GM23338 (cell line): ENCODE measurements around the gene MYO1G. TPM values are rescaled to one million over a fixed set of nuclear protein-coding genes. Genes with fewer than 3 reads are reported as not detected.

Experiments
- ATAC-seq: fragments of 200-7000 bp; cut with Tn5 transposase; 3 replicates; pipeline ENCODE4 v1.9.1; 2020
- DNase-seq: peaks from one replicate; pipeline ENCODE4 v3.0.0-alpha.2; 2015; ENCODE audit warnings: low spot score
- H2AFZ ChIP-seq: fragments of 200-600 bp; sonication (generic); 2 replicates; pipeline ENCODE4 v1.8.0; 2016; ENCODE audit warnings: antibody characterized with exemption, mild to moderate bottlenecking, moderate library complexity
- H3F3A ChIP-seq: fragments of 200-600 bp; sonication (generic); replicated peaks from 2 replicates; pipeline ENCODE4 v1.8.0; 2017; ENCODE audit warnings: antibody characterized with exemption, mixed run types, low read depth
- H3K27ac ChIP-seq: fragments of 200-600 bp; sonication (generic); 2 replicates; pipeline ENCODE4 v1.6.1; 2016; ENCODE audit warnings: low read depth
- H3K27me3 ChIP-seq: fragments of 200-600 bp; sonication (generic); 2 replicates; pipeline ENCODE4 v1.8.0; 2016; ENCODE audit warnings: mild to moderate bottlenecking, mixed run types, moderate library complexity; ENCODE audit not compliant: insufficient read depth
- H3K36me3 ChIP-seq: fragments of 200-600 bp; sonication (generic); 2 replicates; pipeline ENCODE4 v1.8.0; 2016; ENCODE audit warnings: mild to moderate bottlenecking; ENCODE audit not compliant: insufficient read depth
- H3K4me1 ChIP-seq: fragments of 200-600 bp; sonication (generic); 2 replicates; pipeline ENCODE4 v1.8.0; 2016; ENCODE audit warnings: mild to moderate bottlenecking, moderate library complexity; ENCODE audit not compliant: insufficient read depth
- H3K4me2 ChIP-seq: fragments of 200-600 bp; sonication (generic); 2 replicates; pipeline ENCODE4 v1.7.1; 2017; ENCODE audit warnings: mixed run types
- H3K4me3 ChIP-seq: fragments of 200-600 bp; sonication (generic); 2 replicates; pipeline ENCODE4 v1.6.1; 2016; ENCODE audit warnings: mixed run types
- H3K79me2 ChIP-seq: fragments of 200-600 bp; sonication (generic); replicated peaks from 2 replicates; pipeline ENCODE4 v1.8.0; 2017; ENCODE audit warnings: mild to moderate bottlenecking; ENCODE audit not compliant: insufficient read depth
- H3K9me2 ChIP-seq: fragments of 200-600 bp; sonication (generic); 2 replicates; pipeline ENCODE4 v1.8.0; 2017; ENCODE audit not compliant: insufficient read depth
- H4K20me1 ChIP-seq: fragments of 200-600 bp; sonication (generic); replicated peaks from 2 replicates; pipeline ENCODE4 v1.8.0; 2017; ENCODE audit warnings: mild to moderate bottlenecking; ENCODE audit not compliant: insufficient read depth
- H3K27ac Mint-ChIP-seq: 2 replicates; pipeline ENCODE4 v1.8.0; 2020; ENCODE audit warnings: inconsistent platforms, mild to moderate bottlenecking, moderate library complexity, mixed read lengths
- H3K27me3 Mint-ChIP-seq: 3 replicates; pipeline ENCODE4 v1.8.0; 2022; ENCODE audit warnings: low read depth, mild to moderate bottlenecking, moderate library complexity, mixed read lengths, inconsistent platforms; ENCODE audit not compliant: insufficient read depth, poor library complexity
- H3K36me3 Mint-ChIP-seq: 3 replicates; pipeline ENCODE4 v1.8.0; 2021; ENCODE audit warnings: low read depth, mild to moderate bottlenecking, inconsistent platforms, moderate library complexity, mixed read lengths
- H3K4me1 Mint-ChIP-seq: 3 replicates; pipeline ENCODE4 v1.8.0; 2020; ENCODE audit warnings: mild to moderate bottlenecking, inconsistent platforms, mixed read lengths
- H3K4me3 Mint-ChIP-seq: 3 replicates; pipeline ENCODE4 v1.8.0; 2021; ENCODE audit warnings: moderate library complexity, mild to moderate bottlenecking, inconsistent platforms, mixed read lengths
- H3K9me3 Mint-ChIP-seq: 3 replicates; pipeline ENCODE4 v1.8.0; 2020; ENCODE audit warnings: moderate library complexity, mild to moderate bottlenecking, inconsistent platforms, mixed read lengths
- CREB1 ChIP-seq: fragments of 250-450 bp; sonication (Bioruptor Pico); IDR thresholded peaks from 2 replicates; pipeline ENCODE4 v1.5.0; 2020; ENCODE audit warnings: low read depth, mild to moderate bottlenecking, moderate library complexity
- EZH2 ChIP-seq: fragments of 200-600 bp; sonication (generic); IDR thresholded peaks from one replicate; pipeline ENCODE4 v1.8.0; 2017; ENCODE audit warnings: antibody characterized with exemption, mild to moderate bottlenecking, low read depth; ENCODE audit not compliant: unreplicated experiment
- EZH2phosphoT487 ChIP-seq: fragments of 200-600 bp; sonication (generic); IDR thresholded peaks from one replicate; pipeline ENCODE4 v1.8.1; 2018; ENCODE audit warnings: antibody characterized with exemption; ENCODE audit not compliant: unreplicated experiment
- JUNB ChIP-seq: IDR thresholded peaks from one replicate; pipeline ENCODE4 v1.6.1; 2016; ENCODE audit warnings: antibody characterized with exemption; ENCODE audit not compliant: unreplicated experiment
- NANOG ChIP-seq: IDR thresholded peaks from 2 replicates; pipeline ENCODE4 v1.6.1; 2016; ENCODE audit warnings: antibody characterized with exemption, borderline replicate concordance
- POLR2AphosphoS5 ChIP-seq: IDR thresholded peaks from 2 replicates; pipeline ENCODE4 v1.6.1; 2016; ENCODE audit warnings: antibody characterized with exemption, low read depth
- STAT1 ChIP-seq: IDR thresholded peaks from one replicate; pipeline ENCODE4 v1.6.1; 2016; ENCODE audit warnings: antibody characterized with exemption; ENCODE audit not compliant: unreplicated experiment
- ZNF114 ChIP-seq: fragments of 250-450 bp; sonication (Bioruptor Pico); IDR thresholded peaks from 2 replicates; pipeline ENCODE4 v1.5.0; 2020; ENCODE audit warnings: mild to moderate bottlenecking, moderate library complexity
- ZNF331 ChIP-seq: fragments of 250-450 bp; sonication (Bioruptor Pico); IDR thresholded peaks from 2 replicates; pipeline ENCODE4 v1.5.0; 2020; ENCODE audit warnings: low read depth, mild to moderate bottlenecking, moderate library complexity
- polyA plus RNA-seq: library from polyadenylated mRNA; unstranded; fragments of >200 nt; fragmentation: Nextera tagmentation; extraction: Ambion mirVana; gene quantifications from 2 replicates; pipeline ENCODE4 v1.2.1, GENCODE V29; 2016
- total RNA-seq: library from RNA; depleted of rRNA; stranded (reverse); fragments of >200 nt; shearing (Covaris generic); gene quantifications from 2 replicates; pipeline ENCODE4 v1.2.3, GENCODE V29; 2014
- TF ChIP-seq, protein P1 (sequence below): fragments of 250-450 bp; sonication (Bioruptor Pico); IDR thresholded peaks from 2 replicates; pipeline ENCODE4 v1.5.0; 2020; ENCODE audit warnings: mild to moderate bottlenecking, moderate library complexity
- TF ChIP-seq, protein P2 (sequence below): IDR thresholded peaks from 2 replicates; pipeline ENCODE4 v1.6.1; 2016; ENCODE audit warnings: antibody characterized with exemption
- TF ChIP-seq, protein P3 (sequence below), 2 experiments: fragments of 200-600 bp in 1 of 2; sonication (generic) in 1 of 2; conservative IDR thresholded peaks; 2 replicates each; pipeline versions ENCODE4 v1.5.1 to v1.6.1; 2016 to 2017; ENCODE audit warnings: antibody characterized with exemption in 2 of 2, low read depth in 2 of 2, mild to moderate bottlenecking in 2 of 2, moderate library complexity in 1 of 2
- TF ChIP-seq, protein P4 (sequence below): IDR thresholded peaks from one replicate; pipeline ENCODE4 v1.6.1; 2018; ENCODE audit warnings: antibody characterized with exemption; ENCODE audit not compliant: unreplicated experiment

MYO1G gene
- total and polyA plus RNA-seq, 2 experiments from 2014 or later = 0.10 to 0.11 TPM

DNA sequence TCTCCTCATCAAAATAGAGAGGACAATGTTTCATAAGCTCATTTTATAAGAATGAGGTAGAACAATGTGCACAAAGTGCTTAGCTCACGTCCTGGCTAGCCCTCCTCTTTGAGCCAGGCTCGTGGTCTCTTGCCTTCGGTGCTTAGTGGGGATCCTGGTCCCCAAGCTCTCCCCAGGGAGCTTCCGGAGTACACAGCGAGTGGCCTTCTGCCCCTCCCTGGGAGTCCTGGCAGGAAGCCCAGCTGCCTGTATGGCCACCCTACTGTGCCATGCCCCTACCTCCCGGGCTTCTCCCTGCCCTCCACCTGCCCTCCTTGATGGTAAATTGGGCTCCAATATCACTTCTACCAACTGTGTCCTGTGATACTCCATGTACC is 868 bp downstream of the MYO1G start (continued):
- TF ChIP-seq, protein P1, sequence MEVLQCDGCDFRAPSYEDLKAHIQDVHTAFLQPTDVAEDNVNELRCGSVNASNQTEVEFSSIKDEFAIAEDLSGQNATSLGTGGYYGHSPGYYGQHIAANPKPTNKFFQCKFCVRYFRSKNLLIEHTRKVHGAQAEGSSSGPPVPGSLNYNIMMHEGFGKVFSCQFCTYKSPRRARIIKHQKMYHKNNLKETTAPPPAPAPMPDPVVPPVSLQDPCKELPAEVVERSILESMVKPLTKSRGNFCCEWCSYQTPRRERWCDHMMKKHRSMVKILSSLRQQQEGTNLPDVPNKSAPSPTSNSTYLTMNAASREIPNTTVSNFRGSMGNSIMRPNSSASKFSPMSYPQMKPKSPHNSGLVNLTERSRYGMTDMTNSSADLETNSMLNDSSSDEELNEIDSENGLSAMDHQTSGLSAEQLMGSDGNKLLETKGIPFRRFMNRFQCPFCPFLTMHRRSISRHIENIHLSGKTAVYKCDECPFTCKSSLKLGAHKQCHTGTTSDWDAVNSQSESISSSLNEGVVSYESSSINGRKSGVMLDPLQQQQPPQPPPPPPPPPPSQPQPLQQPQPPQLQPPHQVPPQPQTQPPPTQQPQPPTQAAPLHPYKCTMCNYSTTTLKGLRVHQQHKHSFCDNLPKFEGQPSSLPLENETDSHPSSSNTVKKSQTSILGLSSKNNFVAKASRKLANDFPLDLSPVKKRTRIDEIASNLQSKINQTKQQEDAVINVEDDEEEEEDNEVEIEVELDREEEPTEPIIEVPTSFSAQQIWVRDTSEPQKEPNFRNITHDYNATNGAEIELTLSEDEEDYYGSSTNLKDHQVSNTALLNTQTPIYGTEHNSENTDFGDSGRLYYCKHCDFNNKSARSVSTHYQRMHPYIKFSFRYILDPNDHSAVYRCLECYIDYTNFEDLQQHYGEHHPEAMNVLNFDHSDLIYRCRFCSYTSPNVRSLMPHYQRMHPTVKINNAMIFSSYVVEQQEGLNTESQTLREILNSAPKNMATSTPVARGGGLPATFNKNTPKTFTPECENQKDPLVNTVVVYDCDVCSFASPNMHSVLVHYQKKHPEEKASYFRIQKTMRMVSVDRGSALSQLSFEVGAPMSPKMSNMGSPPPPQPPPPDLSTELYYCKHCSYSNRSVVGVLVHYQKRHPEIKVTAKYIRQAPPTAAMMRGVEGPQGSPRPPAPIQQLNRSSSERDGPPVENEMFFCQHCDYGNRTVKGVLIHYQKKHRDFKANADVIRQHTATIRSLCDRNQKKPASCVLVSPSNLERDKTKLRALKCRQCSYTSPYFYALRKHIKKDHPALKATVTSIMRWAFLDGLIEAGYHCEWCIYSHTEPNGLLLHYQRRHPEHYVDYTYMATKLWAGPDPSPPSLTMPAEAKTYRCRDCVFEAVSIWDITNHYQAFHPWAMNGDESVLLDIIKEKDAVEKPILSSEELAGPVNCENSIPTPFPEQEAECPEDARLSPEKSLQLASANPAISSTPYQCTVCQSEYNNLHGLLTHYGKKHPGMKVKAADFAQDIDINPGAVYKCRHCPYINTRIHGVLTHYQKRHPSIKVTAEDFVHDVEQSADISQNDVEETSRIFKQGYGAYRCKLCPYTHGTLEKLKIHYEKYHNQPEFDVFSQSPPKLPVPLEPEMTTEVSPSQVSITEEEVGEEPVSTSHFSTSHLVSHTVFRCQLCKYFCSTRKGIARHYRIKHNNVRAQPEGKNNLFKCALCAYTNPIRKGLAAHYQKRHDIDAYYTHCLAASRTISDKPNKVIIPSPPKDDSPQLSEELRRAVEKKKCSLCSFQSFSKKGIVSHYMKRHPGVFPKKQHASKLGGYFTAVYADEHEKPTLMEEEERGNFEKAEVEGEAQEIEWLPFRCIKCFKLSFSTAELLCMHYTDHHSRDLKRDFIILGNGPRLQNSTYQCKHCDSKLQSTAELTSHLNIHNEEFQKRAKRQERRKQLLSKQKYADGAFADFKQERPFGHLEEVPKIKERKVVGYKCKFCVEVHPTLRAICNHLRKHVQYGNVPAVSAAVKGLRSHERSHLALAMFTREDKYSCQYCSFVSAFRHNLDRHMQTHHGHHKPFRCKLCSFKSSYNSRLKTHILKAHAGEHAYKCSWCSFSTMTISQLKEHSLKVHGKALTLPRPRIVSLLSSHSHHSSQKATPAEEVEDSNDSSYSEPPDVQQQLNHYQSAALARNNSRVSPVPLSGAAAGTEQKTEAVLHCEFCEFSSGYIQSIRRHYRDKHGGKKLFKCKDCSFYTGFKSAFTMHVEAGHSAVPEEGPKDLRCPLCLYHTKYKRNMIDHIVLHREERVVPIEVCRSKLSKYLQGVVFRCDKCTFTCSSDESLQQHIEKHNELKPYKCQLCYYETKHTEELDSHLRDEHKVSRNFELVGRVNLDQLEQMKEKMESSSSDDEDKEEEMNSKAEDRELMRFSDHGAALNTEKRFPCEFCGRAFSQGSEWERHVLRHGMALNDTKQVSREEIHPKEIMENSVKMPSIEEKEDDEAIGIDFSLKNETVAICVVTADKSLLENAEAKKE (CRISPR knock-in tag) = no peak
- TF ChIP-seq EZH2phosphoT487 (no peak), POLR2AphosphoS5 (no peak), STAT1 (no peak), EZH2 (no peak), NANOG (no peak), ZNF331 (no peak), CREB1 (CRISPR knock-in tag) (no peak)
- TF ChIP-seq, protein P2, sequence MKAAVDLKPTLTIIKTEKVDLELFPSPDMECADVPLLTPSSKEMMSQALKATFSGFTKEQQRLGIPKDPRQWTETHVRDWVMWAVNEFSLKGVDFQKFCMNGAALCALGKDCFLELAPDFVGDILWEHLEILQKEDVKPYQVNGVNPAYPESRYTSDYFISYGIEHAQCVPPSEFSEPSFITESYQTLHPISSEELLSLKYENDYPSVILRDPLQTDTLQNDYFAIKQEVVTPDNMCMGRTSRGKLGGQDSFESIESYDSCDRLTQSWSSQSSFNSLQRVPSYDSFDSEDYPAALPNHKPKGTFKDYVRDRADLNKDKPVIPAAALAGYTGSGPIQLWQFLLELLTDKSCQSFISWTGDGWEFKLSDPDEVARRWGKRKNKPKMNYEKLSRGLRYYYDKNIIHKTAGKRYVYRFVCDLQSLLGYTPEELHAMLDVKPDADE = no peak

DNA sequence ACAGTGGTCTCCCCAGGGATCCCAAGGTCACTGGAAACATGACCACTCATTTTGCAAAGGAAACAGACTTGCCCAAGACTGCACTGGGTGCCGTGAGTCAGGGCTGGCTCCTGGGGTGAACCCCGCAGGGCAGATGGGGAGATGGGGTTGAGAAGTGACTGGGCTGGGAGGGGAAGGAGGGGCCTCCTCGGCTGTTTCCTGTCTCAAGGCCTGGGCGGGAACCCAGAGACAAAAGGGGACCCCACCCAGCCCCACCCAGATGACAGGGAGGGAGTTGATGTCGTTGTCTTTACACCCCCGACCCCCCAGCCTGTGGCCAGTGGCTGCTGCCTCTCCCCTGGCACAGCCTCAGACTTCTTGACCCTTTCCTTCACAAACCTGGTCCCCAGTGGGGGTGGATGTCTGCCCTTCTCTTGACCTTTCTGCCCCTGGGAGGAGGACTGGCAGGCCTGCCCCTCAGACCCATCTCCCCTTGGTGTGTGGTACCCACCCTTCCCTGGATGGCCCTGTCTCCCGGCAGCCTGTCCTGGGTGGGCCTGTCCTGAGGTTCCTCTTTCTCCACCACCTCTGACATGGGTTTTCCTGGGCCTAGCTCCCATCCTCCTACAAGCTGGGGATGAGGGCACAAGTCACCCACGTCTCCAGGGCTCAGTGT is 1.4 kb downstream of the MYO1G start:
- H3K4me3 Mint-ChIP-seq = no peak overlapping the region
- peaks cover 12% of the 10 kb centered on the region for H3K27me3 Mint-ChIP-seq
- H3K36me3 ChIP-seq = 0 out of 2 replicates have a peak, but pooled peaks cover 6% of the 10 kb centered on the region
- no peaks in the 10 kb centered on the region for H3K9me3 Mint-ChIP-seq
- ATAC-seq = no peak
- peaks cover 22% of the 10 kb centered on the region for H3K36me3 Mint-ChIP-seq
- no peaks in the 10 kb centered on the region; the same call in 1 of the 2 replicates for H4K20me1 ChIP-seq
- H3K27me3 ChIP-seq = no peaks in the 10 kb centered on the region
- H2AFZ ChIP-seq = no peak overlapping the region
- H3K4me2 ChIP-seq = no peak overlapping the region
- H3K27ac Mint-ChIP-seq = no peak overlapping the region
- H3F3A ChIP-seq = peaks cover 13% of the 10 kb centered on the region
- H3K4me1 ChIP-seq = no peaks in the 10 kb centered on the region
- no peaks in the 10 kb centered on the region for H3K9me2 ChIP-seq
- no peak for DNase-seq
- H3K27ac ChIP-seq = no peak overlapping the region
- no peaks in the 10 kb centered on the region; the same call in 2 of the 3 replicates for H3K4me1 Mint-ChIP-seq
- H3K4me3 ChIP-seq = no peak overlapping the region
- no peaks in the 10 kb centered on the region for H3K79me2 ChIP-seq
- TF ChIP-seq NANOG (no peak), EZH2phosphoT487 (no peak), ZNF114 (CRISPR knock-in tag) (no peak), CREB1 (CRISPR knock-in tag) (no peak), JUNB (no peak), POLR2AphosphoS5 (no peak)
- TF ChIP-seq, protein P3, sequence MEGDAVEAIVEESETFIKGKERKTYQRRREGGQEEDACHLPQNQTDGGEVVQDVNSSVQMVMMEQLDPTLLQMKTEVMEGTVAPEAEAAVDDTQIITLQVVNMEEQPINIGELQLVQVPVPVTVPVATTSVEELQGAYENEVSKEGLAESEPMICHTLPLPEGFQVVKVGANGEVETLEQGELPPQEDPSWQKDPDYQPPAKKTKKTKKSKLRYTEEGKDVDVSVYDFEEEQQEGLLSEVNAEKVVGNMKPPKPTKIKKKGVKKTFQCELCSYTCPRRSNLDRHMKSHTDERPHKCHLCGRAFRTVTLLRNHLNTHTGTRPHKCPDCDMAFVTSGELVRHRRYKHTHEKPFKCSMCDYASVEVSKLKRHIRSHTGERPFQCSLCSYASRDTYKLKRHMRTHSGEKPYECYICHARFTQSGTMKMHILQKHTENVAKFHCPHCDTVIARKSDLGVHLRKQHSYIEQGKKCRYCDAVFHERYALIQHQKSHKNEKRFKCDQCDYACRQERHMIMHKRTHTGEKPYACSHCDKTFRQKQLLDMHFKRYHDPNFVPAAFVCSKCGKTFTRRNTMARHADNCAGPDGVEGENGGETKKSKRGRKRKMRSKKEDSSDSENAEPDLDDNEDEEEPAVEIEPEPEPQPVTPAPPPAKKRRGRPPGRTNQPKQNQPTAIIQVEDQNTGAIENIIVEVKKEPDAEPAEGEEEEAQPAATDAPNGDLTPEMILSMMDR (conservative IDR thresholded peaks at IDR 0.05; ENCODE audit: low read depth in 2 of 2) = no peak
- TF ChIP-seq, protein P4, sequence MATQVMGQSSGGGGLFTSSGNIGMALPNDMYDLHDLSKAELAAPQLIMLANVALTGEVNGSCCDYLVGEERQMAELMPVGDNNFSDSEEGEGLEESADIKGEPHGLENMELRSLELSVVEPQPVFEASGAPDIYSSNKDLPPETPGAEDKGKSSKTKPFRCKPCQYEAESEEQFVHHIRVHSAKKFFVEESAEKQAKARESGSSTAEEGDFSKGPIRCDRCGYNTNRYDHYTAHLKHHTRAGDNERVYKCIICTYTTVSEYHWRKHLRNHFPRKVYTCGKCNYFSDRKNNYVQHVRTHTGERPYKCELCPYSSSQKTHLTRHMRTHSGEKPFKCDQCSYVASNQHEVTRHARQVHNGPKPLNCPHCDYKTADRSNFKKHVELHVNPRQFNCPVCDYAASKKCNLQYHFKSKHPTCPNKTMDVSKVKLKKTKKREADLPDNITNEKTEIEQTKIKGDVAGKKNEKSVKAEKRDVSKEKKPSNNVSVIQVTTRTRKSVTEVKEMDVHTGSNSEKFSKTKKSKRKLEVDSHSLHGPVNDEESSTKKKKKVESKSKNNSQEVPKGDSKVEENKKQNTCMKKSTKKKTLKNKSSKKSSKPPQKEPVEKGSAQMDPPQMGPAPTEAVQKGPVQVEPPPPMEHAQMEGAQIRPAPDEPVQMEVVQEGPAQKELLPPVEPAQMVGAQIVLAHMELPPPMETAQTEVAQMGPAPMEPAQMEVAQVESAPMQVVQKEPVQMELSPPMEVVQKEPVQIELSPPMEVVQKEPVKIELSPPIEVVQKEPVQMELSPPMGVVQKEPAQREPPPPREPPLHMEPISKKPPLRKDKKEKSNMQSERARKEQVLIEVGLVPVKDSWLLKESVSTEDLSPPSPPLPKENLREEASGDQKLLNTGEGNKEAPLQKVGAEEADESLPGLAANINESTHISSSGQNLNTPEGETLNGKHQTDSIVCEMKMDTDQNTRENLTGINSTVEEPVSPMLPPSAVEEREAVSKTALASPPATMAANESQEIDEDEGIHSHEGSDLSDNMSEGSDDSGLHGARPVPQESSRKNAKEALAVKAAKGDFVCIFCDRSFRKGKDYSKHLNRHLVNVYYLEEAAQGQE = no peak
